ENCODE data around the gene MAGOH.

DNA sequence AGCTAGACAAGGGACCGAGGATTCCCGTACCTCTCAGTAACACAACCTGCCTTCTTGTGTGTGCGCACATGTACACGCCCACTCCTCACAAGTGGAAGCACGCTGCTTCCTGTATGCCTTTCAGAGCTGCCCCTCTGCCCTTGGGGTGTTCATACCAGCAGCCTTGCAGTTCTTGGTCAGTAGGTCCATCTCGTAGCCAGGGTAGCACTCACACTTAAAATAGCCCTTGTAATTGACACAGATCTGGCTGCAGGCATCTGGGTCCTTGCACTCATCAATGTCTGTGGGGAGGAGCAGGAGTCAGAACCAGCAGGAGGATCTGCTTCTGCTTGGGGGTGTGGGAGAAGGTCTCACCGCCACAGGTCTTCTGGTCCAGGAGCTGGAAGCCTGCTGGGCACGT lies 32.6 kb upstream of the MAGOH start:
- TF ChIP-seq EZH2 (IDR thresholded peaks at IDR 0.05) (no peak), POLR2AphosphoS5 (IDR thresholded peaks at IDR 0.05; ENCODE audit: borderline replicate concordance, low read depth, low read length) (no peak)

All from SK-N-MC (cell line).